Measurements from ENCODE around the gene CAPG. TPM values are rescaled to one million over a fixed set of nuclear protein-coding genes. Genes with fewer than 3 reads are reported as not detected.

CAPG gene
- total RNA-seq, 6 experiments from 2014 or later, result 3.3 to 17.4 (median 9.9) TPM

DNA sequence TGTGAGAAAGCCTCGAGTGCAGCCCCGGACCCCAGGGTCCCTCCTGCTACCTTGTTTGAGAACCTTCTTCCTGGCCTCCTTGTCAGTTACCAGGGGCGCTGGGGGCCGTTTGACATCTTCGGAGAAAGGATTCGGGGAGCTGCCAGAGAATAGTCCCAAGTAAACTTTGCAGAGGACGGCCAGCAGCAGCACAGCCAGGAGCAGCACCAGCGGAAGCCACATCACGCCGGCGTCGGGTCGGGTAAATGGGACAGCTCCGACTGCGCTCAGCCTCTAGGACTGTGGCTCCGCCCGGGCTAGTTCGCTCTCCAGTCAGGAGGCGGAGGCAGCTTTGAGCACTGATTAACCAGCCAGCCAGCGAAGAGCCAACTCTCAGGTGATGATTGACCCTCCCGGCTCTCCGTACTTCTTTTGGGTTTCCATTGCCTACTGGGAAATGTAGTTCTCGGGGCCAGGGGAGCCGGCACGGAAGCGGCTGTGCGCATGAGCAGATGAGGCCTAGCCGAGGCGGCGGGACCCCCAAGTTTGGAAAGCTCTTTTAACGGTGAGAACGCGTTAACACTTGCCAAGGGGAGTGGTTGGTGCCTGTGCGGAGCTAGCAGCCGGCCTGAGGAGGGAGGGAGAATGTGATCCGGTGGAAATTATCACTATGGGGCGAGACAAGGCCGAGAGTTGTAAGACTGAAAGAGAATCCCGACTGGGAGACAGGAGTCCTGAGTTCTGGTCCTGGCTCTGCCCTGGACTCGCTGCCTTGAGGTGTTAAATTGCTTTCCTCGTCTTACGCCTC is 55.7 kb downstream of the CAPG start, which contains the start of the genes ELMOD3 and RETSAT:
Gene ELMOD3, plus strand, starts transcription at position 484 of the 787 bp plus-strand sequence. CDS start 2,430 bp downstream, outside the sequence.
Gene RETSAT, minus strand, starts transcription at position 243 of the 787 bp plus-strand sequence. Its CDS starts 21 bp downstream, at position 222.
- Histone ChIP-seq H3K36me3 (peaks cover 0 to 32% (median 12%) of the 10 kb centered on the region in 4 donors), H3K27me3 (no peaks in the 10 kb centered on the region), H3K27ac (peak within 1 kb of the TSS; percentile 81 to 89 (median 82)), H3K9me3 (no peaks in the 10 kb centered on the region), H3K4me1 (peaks cover 0 to 16% (median 3%) of the 10 kb centered on the region in 4 donors), H3K4me3 (peak within 1 kb of the TSS; percentile 73 to 91 (median 87))
- 0% methylated on average over 12 of the region's 42 CpGs for WGBS (ENCODE audit: insufficient coverage, low coverage, low lambda C conversion rate, missing lambda C conversion rate)
- peak; percentile 97 to 98 (median 98) for ATAC-seq
- TF ChIP-seq POLR2A (IDR thresholded peaks at IDR 0.05), result peak; percentile 98
- TF ChIP-seq, protein P1, sequence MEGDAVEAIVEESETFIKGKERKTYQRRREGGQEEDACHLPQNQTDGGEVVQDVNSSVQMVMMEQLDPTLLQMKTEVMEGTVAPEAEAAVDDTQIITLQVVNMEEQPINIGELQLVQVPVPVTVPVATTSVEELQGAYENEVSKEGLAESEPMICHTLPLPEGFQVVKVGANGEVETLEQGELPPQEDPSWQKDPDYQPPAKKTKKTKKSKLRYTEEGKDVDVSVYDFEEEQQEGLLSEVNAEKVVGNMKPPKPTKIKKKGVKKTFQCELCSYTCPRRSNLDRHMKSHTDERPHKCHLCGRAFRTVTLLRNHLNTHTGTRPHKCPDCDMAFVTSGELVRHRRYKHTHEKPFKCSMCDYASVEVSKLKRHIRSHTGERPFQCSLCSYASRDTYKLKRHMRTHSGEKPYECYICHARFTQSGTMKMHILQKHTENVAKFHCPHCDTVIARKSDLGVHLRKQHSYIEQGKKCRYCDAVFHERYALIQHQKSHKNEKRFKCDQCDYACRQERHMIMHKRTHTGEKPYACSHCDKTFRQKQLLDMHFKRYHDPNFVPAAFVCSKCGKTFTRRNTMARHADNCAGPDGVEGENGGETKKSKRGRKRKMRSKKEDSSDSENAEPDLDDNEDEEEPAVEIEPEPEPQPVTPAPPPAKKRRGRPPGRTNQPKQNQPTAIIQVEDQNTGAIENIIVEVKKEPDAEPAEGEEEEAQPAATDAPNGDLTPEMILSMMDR (IDR thresholded peaks at IDR 0.05), result no peak
- intact Hi-C loops (cut with DNase I), result no loop called here
- DNase-seq, result peak; percentile 97 to 99 (median 98)

DNA sequence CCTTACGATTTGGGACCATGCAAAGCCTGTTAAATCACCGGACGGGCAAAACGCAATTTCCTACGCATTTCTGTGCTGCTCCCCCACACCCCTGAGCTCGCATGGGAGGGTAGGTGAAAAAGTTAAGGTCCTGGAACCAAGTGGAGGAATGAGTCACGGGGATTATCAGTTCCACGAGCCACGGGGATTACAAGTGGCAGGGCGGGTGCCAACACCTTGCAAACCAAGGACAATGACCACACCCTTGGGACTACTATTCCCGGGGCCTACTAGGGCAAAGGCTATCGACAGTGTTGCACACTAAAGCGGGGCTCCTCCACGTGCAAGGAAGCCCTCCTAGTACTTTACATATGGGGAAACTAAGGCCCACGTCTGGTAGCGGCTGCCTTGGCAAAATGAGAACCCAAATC is 56.3 kb downstream of the CAPG start:
- no peak for TF ChIP-seq POLR2A (IDR thresholded peaks at IDR 0.05)
- TF ChIP-seq, protein P1 (IDR thresholded peaks at IDR 0.05), result no peak
- peak; percentile 54 to 69 (median 67) for DNase-seq
- Histone ChIP-seq H3K9me3 (no peaks in the 10 kb centered on the region), H3K27me3 (no peaks in the 10 kb centered on the region), H3K27ac (peak overlapping the region; percentile 81 to 89 (median 82)), H3K4me1 (peaks cover 0 to 16% (median 3%) of the 10 kb centered on the region in 4 donors), H3K36me3 (peaks cover 0 to 38% (median 15%) of the 10 kb centered on the region in 4 donors), H3K4me3 (peak overlapping the region; percentile 73 to 91 (median 87))
- intact Hi-C loops (cut with DNase I), result no loop called here
- 6% methylated on average over 10 of the region's 16 CpGs for WGBS (ENCODE audit: insufficient coverage, low coverage, low lambda C conversion rate, missing lambda C conversion rate)
- ATAC-seq, result peak; percentile 66 to 71 (median 70)

DNA sequence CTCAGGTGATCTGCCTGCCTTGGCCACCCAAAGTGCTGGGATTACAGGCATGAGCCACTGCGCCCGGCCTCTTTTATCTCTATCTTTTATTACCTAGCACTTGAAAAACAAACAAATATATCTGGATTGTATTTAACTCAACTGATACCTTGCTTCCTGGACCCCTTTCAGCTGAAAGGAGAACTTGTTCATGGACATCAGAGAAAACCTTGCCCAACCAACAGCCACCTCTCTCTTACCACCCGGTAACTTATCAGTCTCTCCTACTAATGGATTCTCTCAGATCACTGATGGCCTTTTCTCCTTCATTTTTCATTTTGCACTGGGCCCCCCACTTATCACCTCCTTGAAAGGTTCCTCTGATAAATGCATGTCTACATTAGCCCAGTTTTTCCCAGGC is 62.6 kb downstream of the CAPG start:
- 88% methylated on average over 3 of the region's 3 CpGs for WGBS (ENCODE audit: insufficient coverage, low coverage, low lambda C conversion rate, missing lambda C conversion rate)

More for the DNA sequence above, 62.6 kb downstream of the CAPG start:
- intact Hi-C loops (cut with DNase I), result no loop called here
- TF ChIP-seq, protein P1 (IDR thresholded peaks at IDR 0.05), result no peak
- no peak for TF ChIP-seq POLR2A (IDR thresholded peaks at IDR 0.05)
- no peak overlapping the region for H3K27ac ChIP-seq
- H3K9me3 ChIP-seq, result no peaks in the 10 kb centered on the region
- DNase-seq, result no peak
- peaks cover 0 to 2% (median 0%) of the 10 kb centered on the region in 4 donors for H3K4me1 ChIP-seq
- H3K4me3 ChIP-seq, result no peak overlapping the region
- H3K36me3 ChIP-seq, result peaks cover 0 to 69% (median 26%) of the 10 kb centered on the region in 4 donors
- no peak for ATAC-seq
- H3K27me3 ChIP-seq, result no peaks in the 10 kb centered on the region

Small RNA genes lying within 50 kb of the gene (small RNA-seq; reads per million reads assigned to genes)
- gene AC062037.1 (0 reads per million in 2 experiments), gene AC062037.2 (0 reads per million in 2 experiments), gene RF00019 (0 reads per million in 2 experiments), gene RN7SL113P (0 reads per million in 2 experiments), gene RN7SL251P (0 reads per million in 2 experiments)

Other genes starting within 250 kb of the CAPG start
- 100 to 1,000 TPM in 5 of 6 experiments, 10 to 100 TPM in 1; 85.7 to 153 (median 121) TPM for gene TGOLN2, start 82.4 kb downstream of the CAPG start, total RNA-seq
- gene RETSAT, start 55.8 kb downstream of the CAPG start, total RNA-seq, result 100 to 1,000 TPM in 4 of 6 experiments, 10 to 100 TPM in 2; 70.3 to 112 (median 105) TPM
- 10 to 100 TPM in 3 of 6 experiments, 1 to 10 TPM in 3; 7.4 to 12.8 (median 9.5) TPM for gene ELMOD3, start 55.6 kb downstream of the CAPG start, total RNA-seq
- gene SH2D6, start 8.3 kb upstream of the CAPG start, total RNA-seq, result 1 to 10 TPM in 3 of 6 experiments, under 1 TPM in 1, not detected in 2; 0.40 to 3.7 (median 2.3) TPM
- 100 to 1,000 TPM in 3 of 6 experiments, 10 to 100 TPM in 3; 57.8 to 118 (median 102) TPM for gene MAT2A, start 128.8 kb upstream of the CAPG start, total RNA-seq
- gene GGCX, start 151.1 kb upstream of the CAPG start, total RNA-seq, result 100 to 1,000 TPM in 4 of 6 experiments, 10 to 100 TPM in 2; 89.6 to 238 (median 183) TPM
- 100 to 1,000 TPM in 1 of 6 experiments, 10 to 100 TPM in 5; 59.5 to 107 (median 74.5) TPM for gene VAMP8, start 167.2 kb upstream of the CAPG start, total RNA-seq
- 10 to 100 TPM; 27.2 to 50.1 (median 34.7) TPM for gene VAMP5, start 174.1 kb upstream of the CAPG start, total RNA-seq
- 100 to 1,000 TPM in 2 of 6 experiments, 10 to 100 TPM in 4; 54.5 to 123 (median 66.6) TPM for gene RNF181, start 185.4 kb upstream of the CAPG start, total RNA-seq
- 10 to 100 TPM; 20.0 to 26.7 (median 21.9) TPM for gene TMEM150A, start 192.3 kb upstream of the CAPG start, total RNA-seq
- gene C2orf68, start 201.7 kb upstream of the CAPG start, total RNA-seq, result 10 to 100 TPM in 5 of 6 experiments, 1 to 10 TPM in 1; 7.6 to 22.7 (median 14.8) TPM
- gene USP39, start 205.8 kb upstream of the CAPG start, total RNA-seq, result 10 to 100 TPM; 14.7 to 32.8 (median 17.9) TPM

Data from right lobe of liver (tissue), 6 donors.